ENCODE measurements around the gene ZNF506. TPM values are rescaled to one million over a fixed set of nuclear protein-coding genes. Genes with fewer than 3 reads are reported as not detected.
A peak's percentile ranks its signal among the peaks of the same experiment; 100 is the strongest.
"Not testable (repeated sequence)": the region's sequence is repeated elsewhere in the genome, so short reads cannot be mapped to it uniquely, and the experiment has no call there.

Gene ZNF506
- total RNA-seq, 2 donors from 2014 or later, result 21.1 to 37.9 TPM

- no peak for ATAC-seq
- peak overlapping the region; percentile 97 to 98 for H3K27ac Mint-ChIP-seq
- no peak for DNase-seq (ENCODE audit: low spot score)
- H3K9me3 Mint-ChIP-seq, result no peaks in the 10 kb centered on the region
- H3K27me3 Mint-ChIP-seq, result no peaks in the 10 kb centered on the region
- peak overlapping the region; percentile 93 for H3K4me3 Mint-ChIP-seq
- peaks cover 25 to 31% of the 10 kb centered on the region in 2 donors for H3K4me1 Mint-ChIP-seq (ENCODE audit: low read depth in 2 of 2)
- H3K36me3 Mint-ChIP-seq, result peaks cover 13% of the 10 kb centered on the region
Measured at GRCh38 chr19:19820774-19821320, 703 bp downstream of the ZNF506 start.

GRCh38 chr19:19817357-19817756 is 4.2 kb downstream of the ZNF506 start:
- peaks cover 28 to 39% of the 10 kb centered on the region in 2 donors for H3K4me1 Mint-ChIP-seq (ENCODE audit: low read depth in 2 of 2)
- peak overlapping the region; percentile 50 to 78 for H3K27ac Mint-ChIP-seq
- H3K9me3 Mint-ChIP-seq, result no peaks in the 10 kb centered on the region
- DNase-seq (ENCODE audit: low spot score) (no peak), ATAC-seq (no peak)
- peak overlapping the region; percentile 33 for H3K4me3 Mint-ChIP-seq
- peaks cover 29% of the 10 kb centered on the region for H3K36me3 Mint-ChIP-seq
- no peaks in the 10 kb centered on the region for H3K27me3 Mint-ChIP-seq

GRCh38 chr19:19816679-19817078 is 4.9 kb downstream of the ZNF506 start:
- Mint-ChIP-seq H3K4me3 (no peak overlapping the region), H3K27me3 (no peaks in the 10 kb centered on the region), H3K36me3 (peaks cover 30% of the 10 kb centered on the region), H3K27ac (peak overlapping the region; percentile 50 to 78), H3K4me1 (ENCODE audit: low read depth in 2 of 2) (peaks cover 34 to 44% of the 10 kb centered on the region in 2 donors), H3K9me3 (no peaks in the 10 kb centered on the region)
- DNase-seq (ENCODE audit: low spot score) (no peak), ATAC-seq (no peak)

GRCh38 chr19:19811999-19812398 is 9.6 kb downstream of the ZNF506 start:
- Mint-ChIP-seq H3K36me3 (peaks cover 34% of the 10 kb centered on the region), H3K4me1 (ENCODE audit: low read depth in 2 of 2) (peaks cover 34% of the 10 kb centered on the region in 2 donors), H3K27ac (peak overlapping the region in 1 of 2 donors; percentile 31)
- ATAC-seq; DNase-seq (ENCODE audit: low spot score); H3K27me3 Mint-ChIP-seq; H3K4me3 Mint-ChIP-seq; H3K9me3 Mint-ChIP-seq: not testable (repeated sequence)

- Mint-ChIP-seq H3K27me3 (no peaks in the 10 kb centered on the region), H3K36me3 (peaks cover 27% of the 10 kb centered on the region), H3K4me3 (no peak overlapping the region), H3K4me1 (ENCODE audit: low read depth in 2 of 2) (peaks cover 16 to 23% of the 10 kb centered on the region in 2 donors), H3K9me3 (no peaks in the 10 kb centered on the region), H3K27ac (no peak overlapping the region)
- no peak for DNase-seq (ENCODE audit: low spot score)
- no peak for ATAC-seq
Measured at GRCh38 chr19:19805480-19805879, 16.1 kb downstream of the ZNF506 start.

GRCh38 chr19:19788015-19788414 is 33.5 kb downstream of the ZNF506 start:
- Mint-ChIP-seq H3K27ac (no peak overlapping the region), H3K27me3 (no peaks in the 10 kb centered on the region), H3K36me3 (peaks cover 25% of the 10 kb centered on the region), H3K4me3 (no peak overlapping the region), H3K4me1 (ENCODE audit: low read depth in 2 of 2) (peaks cover 15 to 19% of the 10 kb centered on the region in 2 donors), H3K9me3 (no peaks in the 10 kb centered on the region)
- ATAC-seq (no peak), DNase-seq (ENCODE audit: low spot score) (no peak)

- Mint-ChIP-seq H3K4me1 (ENCODE audit: low read depth in 2 of 2) (peaks cover 26% of the 10 kb centered on the region in 2 donors), H3K36me3 (peaks cover 31% of the 10 kb centered on the region), H3K27ac (peak overlapping the region in 1 of 2 donors; percentile 27)
- H3K27me3 Mint-ChIP-seq; ATAC-seq; DNase-seq (ENCODE audit: low spot score); H3K9me3 Mint-ChIP-seq; H3K4me3 Mint-ChIP-seq: not testable (repeated sequence)
Measured at GRCh38 chr19:19785476-19785875, 36.1 kb downstream of the ZNF506 start.

- Mint-ChIP-seq H3K27me3 (no peaks in the 10 kb centered on the region), H3K4me3 (no peak overlapping the region), H3K27ac (peak overlapping the region in 1 of 2 donors; percentile 4)
Measured at GRCh38 chr19:19782783-19783182, 38.8 kb downstream of the ZNF506 start.

GRCh38 chr19:19781791-19782190 is 39.8 kb downstream of the ZNF506 start:
- H3K27ac Mint-ChIP-seq, result not testable (repeated sequence)

More at GRCh38 chr19:19782783-19783182, 38.8 kb downstream of the ZNF506 start:
- Mint-ChIP-seq H3K9me3 (peaks cover 6% of the 10 kb centered on the region), H3K36me3 (peaks cover 35% of the 10 kb centered on the region), H3K4me1 (ENCODE audit: low read depth in 2 of 2) (peaks cover 36 to 37% of the 10 kb centered on the region in 2 donors)
- ATAC-seq (no peak), DNase-seq (ENCODE audit: low spot score) (no peak)

GRCh38 chr19:19778666-19779065 is 42.9 kb downstream of the ZNF506 start:
- Mint-ChIP-seq H3K27ac (peak overlapping the region; percentile 1 to 40), H3K27me3 (no peaks in the 10 kb centered on the region), H3K9me3 (peaks cover 6% of the 10 kb centered on the region), H3K36me3 (peaks cover 20% of the 10 kb centered on the region), H3K4me1 (ENCODE audit: low read depth in 2 of 2) (peaks cover 42 to 43% of the 10 kb centered on the region in 2 donors), H3K4me3 (peak overlapping the region; percentile 96)
- ATAC-seq, result no peak
- no peak for DNase-seq (ENCODE audit: low spot score)

More at GRCh38 chr19:19781791-19782190, 39.8 kb downstream of the ZNF506 start:
- not testable (repeated sequence) for H3K27me3 Mint-ChIP-seq; H3K9me3 Mint-ChIP-seq; ATAC-seq; DNase-seq (ENCODE audit: low spot score); H3K4me3 Mint-ChIP-seq
- peaks cover 45 to 46% of the 10 kb centered on the region in 2 donors for H3K4me1 Mint-ChIP-seq (ENCODE audit: low read depth in 2 of 2)
- H3K36me3 Mint-ChIP-seq, result peaks cover 35% of the 10 kb centered on the region

GRCh38 chr19:19777692-19778091 is 43.9 kb downstream of the ZNF506 start:
- DNase-seq (ENCODE audit: low spot score), result no peak
- peak overlapping the region; percentile 96 for H3K4me3 Mint-ChIP-seq
- ATAC-seq, result no peak
- no peaks in the 10 kb centered on the region for H3K27me3 Mint-ChIP-seq
- H3K9me3 Mint-ChIP-seq, result peaks cover 6% of the 10 kb centered on the region
- peak overlapping the region; percentile 81 to 93 for H3K27ac Mint-ChIP-seq
- peaks cover 17% of the 10 kb centered on the region for H3K36me3 Mint-ChIP-seq
- H3K4me1 Mint-ChIP-seq (ENCODE audit: low read depth in 2 of 2), result peaks cover 37 to 40% of the 10 kb centered on the region in 2 donors

- Mint-ChIP-seq H3K27me3 (no peaks in the 10 kb centered on the region), H3K9me3 (peaks cover 6% of the 10 kb centered on the region), H3K36me3 (peaks cover 13% of the 10 kb centered on the region), H3K4me1 (ENCODE audit: low read depth in 2 of 2) (peaks cover 29 to 38% of the 10 kb centered on the region in 2 donors), H3K27ac (peak overlapping the region; percentile 81 to 93), H3K4me3 (peak overlapping the region; percentile 96)
- ATAC-seq (peak; percentile 100), DNase-seq (ENCODE audit: low spot score) (peak; percentile 95)
Measured at GRCh38 chr19:19776206-19777008, 45.1 kb downstream of the ZNF506 start.

GRCh38 chr19:19775891-19776205 is 45.7 kb downstream of the ZNF506 start:
- DNase-seq (ENCODE audit: low spot score), result no peak
- H3K36me3 Mint-ChIP-seq, result peaks cover 13% of the 10 kb centered on the region
- H3K27me3 Mint-ChIP-seq, result no peaks in the 10 kb centered on the region
- peak overlapping the region; percentile 81 to 93 for H3K27ac Mint-ChIP-seq
- H3K9me3 Mint-ChIP-seq, result peaks cover 6% of the 10 kb centered on the region
- ATAC-seq, result no peak
- peaks cover 29 to 40% of the 10 kb centered on the region in 2 donors for H3K4me1 Mint-ChIP-seq (ENCODE audit: low read depth in 2 of 2)
- peak overlapping the region; percentile 96 for H3K4me3 Mint-ChIP-seq

- Mint-ChIP-seq H3K4me1 (ENCODE audit: low read depth in 2 of 2) (peaks cover 29 to 40% of the 10 kb centered on the region in 2 donors), H3K9me3 (peaks cover 6% of the 10 kb centered on the region), H3K27me3 (no peaks in the 10 kb centered on the region), H3K4me3 (peak overlapping the region; percentile 25), H3K36me3 (peaks cover 10% of the 10 kb centered on the region), H3K27ac (no peak overlapping the region)
- DNase-seq (ENCODE audit: low spot score), result no peak
- no peak for ATAC-seq
Measured at GRCh38 chr19:19774354-19775033, 47.1 kb downstream of the ZNF506 start.

Measured in natural killer cell treated with Interleukin-12 subunit alpha and Interleukin-12 subunit beta and Interleukin-15 and Interleukin-18, amount 100 ng/mL, for 72 hours (primary cell).